NCI-H2196 (cell line): ENCODE measurements around the gene OR51D1.

Source experiments
- DNase-seq: peaks from one replicate; lab custom pipeline; 2025; ENCODE audit not compliant: unreplicated experiment; lab: John Stamatoyannopoulos, UW

The OR51D1 gene, protein sequence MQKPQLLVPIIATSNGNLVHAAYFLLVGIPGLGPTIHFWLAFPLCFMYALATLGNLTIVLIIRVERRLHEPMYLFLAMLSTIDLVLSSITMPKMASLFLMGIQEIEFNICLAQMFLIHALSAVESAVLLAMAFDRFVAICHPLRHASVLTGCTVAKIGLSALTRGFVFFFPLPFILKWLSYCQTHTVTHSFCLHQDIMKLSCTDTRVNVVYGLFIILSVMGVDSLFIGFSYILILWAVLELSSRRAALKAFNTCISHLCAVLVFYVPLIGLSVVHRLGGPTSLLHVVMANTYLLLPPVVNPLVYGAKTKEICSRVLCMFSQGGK

GRCh38 chr11:4636962-4637661, at the start of gene OR51D1:
TSS of gene OR51D1 (plus strand) at chr11:4637477. CDS start at chr11:4639791, 2,314 bp downstream.
- DNase-seq, result peak; percentile 82

GRCh38 chr11:4589017-4589416, 48.3 kb upstream of the OR51D1 start:
- DNase-seq, result no peak

- DNase-seq, result no peak
Observed at GRCh38 chr11:4593739-4594138, 43.5 kb upstream of the OR51D1 start, which contains the start of gene OR52I1. TSS of gene OR52I1 (plus strand) at chr11:4594039. CDS start at chr11:4594039, 0 bp downstream.

DNA sequence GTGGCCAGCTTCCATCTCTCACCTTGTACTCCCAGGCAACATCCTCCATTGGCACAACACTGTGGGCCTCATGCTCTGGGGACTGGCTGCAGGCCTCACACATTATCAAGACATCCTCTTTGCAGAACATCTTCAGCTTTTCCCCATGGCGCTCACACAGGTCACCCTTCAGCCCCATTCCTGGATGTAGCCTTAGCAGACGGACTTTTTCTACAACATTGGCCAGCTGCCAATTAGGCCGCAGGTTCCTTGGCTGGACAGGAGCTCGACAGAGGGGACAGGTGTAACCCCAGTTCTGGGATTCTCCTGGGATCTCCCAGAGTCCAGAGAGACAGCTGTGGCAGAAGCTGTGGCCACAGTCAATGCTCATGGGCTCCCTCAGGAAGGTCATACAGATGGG, 32.2 kb upstream of the OR51D1 start:
- DNase-seq, result no peak

DNA sequence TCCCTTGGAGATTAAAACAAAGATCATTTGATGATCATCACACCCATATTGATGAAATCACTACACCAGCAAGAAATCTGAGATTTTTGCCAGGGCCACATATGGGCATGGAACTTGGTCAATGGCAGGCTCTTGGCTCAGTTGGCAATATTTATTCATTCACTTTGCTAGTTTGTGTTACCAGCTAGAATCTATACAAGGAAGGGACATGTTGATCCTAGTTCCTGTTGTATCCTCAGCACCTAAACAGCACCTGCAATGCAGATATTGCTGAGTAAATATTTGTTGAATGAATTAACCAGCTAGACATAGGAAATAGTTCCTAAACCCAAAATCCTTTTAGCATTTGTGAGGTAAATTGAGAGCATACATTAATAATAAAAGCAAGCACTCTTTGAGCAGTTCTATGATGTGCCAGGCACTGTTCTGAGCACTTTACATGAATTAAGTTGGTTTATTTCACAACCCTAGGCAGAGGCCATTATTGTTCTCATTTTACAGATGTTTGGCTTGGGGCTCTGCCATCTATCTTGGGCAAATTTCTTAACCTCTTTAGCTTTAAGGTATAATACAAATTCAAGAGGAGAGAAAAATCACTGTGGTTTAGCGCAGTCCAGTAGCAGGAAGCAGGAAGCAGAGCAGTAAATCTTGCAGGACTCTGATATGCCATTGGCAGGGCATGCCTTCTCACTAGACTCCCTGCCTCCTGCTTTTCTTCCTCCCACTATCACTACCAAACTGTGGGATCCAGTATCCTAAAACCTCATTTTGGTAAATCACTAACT, 30.9 kb upstream of the OR51D1 start:
- DNase-seq, result peak; percentile 46

DNA sequence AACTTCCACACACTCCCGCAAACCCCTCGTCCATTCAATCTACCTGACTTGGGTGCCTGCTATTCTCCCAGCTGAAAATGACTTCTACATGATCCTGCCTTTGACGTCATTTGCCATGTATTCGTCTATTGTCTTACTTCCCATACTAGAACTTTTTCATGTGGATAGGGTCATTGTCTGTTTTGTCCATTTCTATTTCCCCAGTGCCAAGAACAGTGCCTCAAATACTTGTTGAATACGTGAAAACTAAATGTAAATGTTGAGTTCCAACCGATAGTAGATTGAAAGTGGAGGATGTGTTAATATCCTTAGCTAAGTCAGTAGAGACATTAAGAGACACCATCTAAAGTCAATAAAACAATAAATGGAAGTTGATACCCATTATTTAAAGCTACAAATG, 30.2 kb upstream of the OR51D1 start:
- no peak for DNase-seq

- DNase-seq, result peak; percentile 95
Observed at GRCh38 chr11:4607781-4608666, 29.3 kb upstream of the OR51D1 start, which contains the start of gene TRIM68. TSS of gene TRIM68 (minus strand) at chr11:4608231. CDS start at chr11:4605504, 2,727 bp downstream.

- no peak for DNase-seq
Observed at GRCh38 chr11:4610258-4610935, 26.9 kb upstream of the OR51D1 start.

DNA sequence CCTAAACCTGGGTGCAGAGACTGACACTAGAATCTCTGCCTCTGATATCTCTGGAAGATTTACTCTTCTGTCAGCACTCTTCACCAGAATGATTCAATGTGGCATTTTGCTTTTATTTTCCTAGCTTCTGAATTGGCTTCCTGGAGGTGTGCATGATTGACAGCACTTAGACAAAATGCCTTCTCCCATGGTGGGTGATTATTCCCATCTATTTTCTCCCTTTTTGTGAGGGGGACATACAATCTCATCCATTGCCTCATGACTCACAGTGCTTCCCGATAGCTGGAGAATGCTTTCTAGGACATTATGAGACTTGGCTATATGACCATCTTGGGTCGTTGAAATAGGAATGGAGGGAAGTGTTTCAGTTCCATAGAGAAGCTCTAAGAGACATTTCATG, 25.3 kb upstream of the OR51D1 start:
- no peak for DNase-seq

DNA sequence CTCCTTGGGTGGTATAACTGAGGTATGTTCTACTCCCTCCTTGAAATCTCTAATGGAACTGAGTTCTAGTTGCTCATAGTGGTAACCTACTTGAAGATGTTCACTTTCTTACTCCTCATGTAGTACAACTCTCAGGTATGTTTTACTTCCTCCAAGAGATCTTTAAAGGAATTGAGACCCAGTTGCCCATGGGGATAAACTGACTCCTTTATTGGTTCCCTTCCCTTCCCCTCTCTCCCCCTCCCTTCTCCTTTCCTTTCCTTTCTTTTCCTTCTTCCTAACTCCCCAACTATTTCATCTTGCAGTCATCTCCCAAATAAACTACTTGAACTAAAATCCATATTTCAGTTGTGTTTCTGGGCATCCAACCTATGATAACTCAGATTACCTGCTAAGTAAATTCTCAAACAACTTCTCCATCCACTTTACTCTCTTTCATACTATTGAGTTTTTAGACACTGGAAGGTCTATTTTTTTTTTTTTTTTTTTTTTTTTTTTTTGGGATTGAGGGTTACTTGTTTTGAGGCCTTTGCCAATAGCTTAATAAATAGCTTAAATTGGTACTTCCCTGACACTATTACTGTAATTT, 21.3 kb upstream of the OR51D1 start:
- DNase-seq, result no peak

GRCh38 chr11:4619514-4619913, 17.8 kb upstream of the OR51D1 start:
- no peak for DNase-seq

- peak; percentile 92 for DNase-seq
Observed at GRCh38 chr11:4626207-4627099, 10.8 kb upstream of the OR51D1 start.

DNA sequence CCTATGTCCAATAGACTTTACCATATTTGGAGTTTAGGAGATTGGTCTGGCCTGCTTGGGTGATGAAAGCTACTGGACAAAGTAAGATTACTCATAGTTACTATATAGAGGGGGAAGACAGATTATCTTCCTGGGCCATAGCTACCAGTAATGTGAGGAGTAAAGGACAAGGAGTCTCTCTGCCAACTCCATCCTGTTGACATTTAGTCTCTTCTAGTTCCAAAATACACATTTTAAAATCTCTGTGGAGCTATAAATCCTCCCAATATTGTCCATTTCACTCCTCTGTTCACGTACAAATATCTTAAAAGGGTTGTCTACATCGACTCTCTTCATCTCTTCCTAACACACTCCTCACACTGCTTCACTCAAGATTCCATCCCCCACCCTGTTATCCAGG, 1.1 kb upstream of the OR51D1 start:
- DNase-seq, result no peak

DNA sequence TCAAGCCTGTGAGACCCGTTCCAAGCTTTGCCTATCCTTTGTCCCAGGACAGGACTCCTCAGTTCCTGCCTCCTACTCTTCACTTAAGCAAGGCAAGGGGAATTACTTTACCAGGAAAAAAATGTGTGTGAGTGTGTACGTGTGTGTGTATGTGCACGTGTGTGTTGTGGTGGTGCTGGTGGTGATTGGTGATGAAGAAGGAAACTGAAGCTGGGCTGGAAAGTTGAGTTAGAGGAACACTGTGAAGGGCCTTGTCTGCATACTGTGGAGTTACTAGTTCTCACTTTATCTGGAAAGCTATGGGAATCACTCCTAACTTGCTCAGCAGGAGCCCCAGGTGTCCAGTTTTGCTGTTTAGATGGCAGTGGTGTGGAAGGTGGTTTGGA, 378 bp downstream of the OR51D1 start:
- DNase-seq, result no peak

- no peak for DNase-seq
Observed at GRCh38 chr11:4639931-4640330, 2.7 kb downstream of the OR51D1 start.

DNA sequence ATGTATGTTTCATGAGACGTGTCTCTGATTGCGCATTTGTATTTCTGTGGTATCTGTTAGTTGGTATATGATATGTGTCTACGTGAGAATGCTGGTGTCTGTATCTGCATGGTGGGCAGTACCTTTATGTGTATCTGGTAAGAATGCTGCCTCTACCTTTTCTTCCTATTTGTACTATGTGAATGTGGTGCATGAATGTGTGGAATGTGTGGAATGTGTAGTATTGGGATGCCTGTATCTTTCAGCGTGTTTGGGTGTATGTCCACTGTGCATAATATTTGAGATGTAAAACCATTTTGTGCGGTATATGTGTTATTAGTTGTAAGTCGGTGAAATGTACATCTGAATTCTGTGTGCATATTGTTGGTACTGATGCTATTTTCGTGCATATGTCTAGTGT, 4.2 kb downstream of the OR51D1 start:
- no peak for DNase-seq

GRCh38 chr11:4642043-4642442, 4.8 kb downstream of the OR51D1 start:
- DNase-seq, result no peak

DNA sequence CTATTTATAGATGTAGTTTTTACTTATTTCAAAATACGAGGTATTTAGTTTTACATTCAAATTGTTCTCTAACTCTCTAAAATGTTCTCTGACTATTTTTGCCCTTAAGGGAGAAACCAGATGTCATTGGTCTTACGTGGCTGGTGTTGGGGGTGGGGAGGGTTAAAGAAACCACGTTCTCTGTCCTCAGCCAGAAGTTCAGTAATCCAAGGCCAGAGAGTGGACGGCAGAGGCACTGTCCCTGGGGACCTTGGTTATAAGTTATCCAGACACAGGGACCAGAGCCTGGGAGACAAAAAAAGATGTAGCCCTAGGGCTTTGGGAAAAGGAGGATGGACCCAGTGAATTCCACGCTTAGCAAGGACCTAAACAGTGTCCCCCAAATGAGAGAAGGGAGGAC, 5.8 kb downstream of the OR51D1 start:
- DNase-seq, result no peak

GRCh38 chr11:4643682-4644081, 6.4 kb downstream of the OR51D1 start, which contains the start of gene OR51E1:
TSS of gene OR51E1 (plus strand) at chr11:4643982. CDS start at chr11:4652527, 8,545 bp downstream.
- DNase-seq, result no peak
